Parathyroid adenoma (tissue), 2 donors: ENCODE measurements around the gene RNF187.

Experiments used
- H2AFZ ChIP-seq: fragments of 300-600 bp; sonication (generic); one replicate; pipeline ENCODE4 v1.7.0; 2017; ENCODE audit warnings: antibody characterized with exemption, mild to moderate bottlenecking
- H3K27ac ChIP-seq: fragments of 300-600 bp; sonication (generic); one replicate; pipeline ENCODE4 v1.7.0; 2017
- H3K27me3 ChIP-seq: fragments of 300-600 bp; sonication (generic); one replicate; pipeline ENCODE4 v1.7.0; 2017; ENCODE audit warnings: low read length; ENCODE audit not compliant: control insufficient read depth, insufficient read depth
- H3K36me3 ChIP-seq: fragments of 300-600 bp; sonication (generic); one replicate; pipeline ENCODE4 v1.7.0; 2017; ENCODE audit warnings: low read length; ENCODE audit not compliant: control insufficient read depth, insufficient read depth
- H3K4me1 ChIP-seq: fragments of 300-600 bp; sonication (generic); one replicate; pipeline ENCODE4 v1.7.0; 2017; ENCODE audit warnings: control low read depth
- H3K4me2 ChIP-seq: fragments of 300-600 bp; sonication (generic); one replicate; pipeline ENCODE4 v1.7.0; 2017; ENCODE audit warnings: low read length
- H3K4me3 ChIP-seq: fragments of 300-600 bp; sonication (generic); one replicate; pipeline ENCODE4 v1.7.0; 2017; ENCODE audit warnings: low read depth, low read length
- H3K79me2 ChIP-seq: fragments of 300-600 bp; sonication (generic); one replicate; pipeline ENCODE4 v1.7.0; 2017; ENCODE audit warnings: control low read depth
- H3K9ac ChIP-seq: fragments of 300-600 bp; sonication (generic); one replicate; pipeline ENCODE4 v1.7.0; 2017; ENCODE audit warnings: mild to moderate bottlenecking
- H3K9me3 ChIP-seq: fragments of 300-600 bp; sonication (generic); one replicate; pipeline ENCODE4 v1.7.0; 2017; ENCODE audit warnings: low read length; ENCODE audit not compliant: control insufficient read depth
- CTCF ChIP-seq: fragments of 300-600 bp; sonication (generic); IDR thresholded peaks from one replicate; pipeline ENCODE4 v1.7.0; 2017; ENCODE audit warnings: antibody characterized with exemption, mild to moderate bottlenecking
- donor health status: primary hyperparathyroidism.

The RNF187 gene

DNA sequence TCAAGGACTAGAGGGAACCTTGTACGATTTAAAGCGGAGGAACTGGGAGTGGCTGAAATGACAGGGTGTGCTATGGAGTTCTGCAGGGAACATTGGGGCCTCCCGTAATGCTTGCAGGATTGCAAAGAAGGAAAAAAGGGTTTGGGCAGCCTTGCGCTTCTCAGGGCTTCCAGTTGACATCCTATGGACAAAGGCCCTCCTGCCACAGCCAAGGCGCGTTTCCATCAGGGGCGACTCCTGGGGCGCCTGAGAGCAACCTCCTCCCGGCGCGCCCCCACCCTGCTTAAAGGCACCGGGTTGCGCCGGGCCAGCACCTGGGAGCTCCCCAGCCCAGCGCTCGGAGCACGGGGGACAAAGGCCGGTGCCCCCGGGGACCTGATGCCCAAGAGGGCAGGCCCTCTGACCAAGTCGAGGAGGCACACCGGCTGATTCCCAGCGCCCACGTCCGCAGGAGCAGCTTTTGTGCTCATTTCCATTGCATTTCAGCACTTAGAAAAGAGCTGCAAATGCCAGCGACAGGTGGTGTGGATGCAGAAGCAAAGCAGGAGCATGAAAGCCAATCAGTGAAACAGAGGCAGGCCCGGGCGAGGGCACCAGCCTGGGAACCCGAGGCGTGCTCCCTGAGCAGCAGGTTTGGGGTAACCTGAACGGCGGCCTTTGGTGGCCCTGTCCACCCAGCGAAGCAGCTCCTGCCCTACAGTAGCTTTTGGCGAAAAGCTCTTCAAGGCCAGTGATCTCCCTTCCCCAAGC, 17.6 kb upstream of the RNF187 start:
- Histone ChIP-seq H3K27ac (no peak overlapping the region), H3K27me3 (no peaks in the 10 kb centered on the region), H3K9me3 (no peaks in the 10 kb centered on the region), H3K9ac (no peak overlapping the region), H2AFZ (no peak overlapping the region), H3K36me3 (no peaks in the 10 kb centered on the region), H3K4me2 (no peak overlapping the region), H3K79me2 (no peaks in the 10 kb centered on the region), H3K4me1 (no peaks in the 10 kb centered on the region), H3K4me3 (no peak overlapping the region)
- TF ChIP-seq CTCF, result no peak

DNA sequence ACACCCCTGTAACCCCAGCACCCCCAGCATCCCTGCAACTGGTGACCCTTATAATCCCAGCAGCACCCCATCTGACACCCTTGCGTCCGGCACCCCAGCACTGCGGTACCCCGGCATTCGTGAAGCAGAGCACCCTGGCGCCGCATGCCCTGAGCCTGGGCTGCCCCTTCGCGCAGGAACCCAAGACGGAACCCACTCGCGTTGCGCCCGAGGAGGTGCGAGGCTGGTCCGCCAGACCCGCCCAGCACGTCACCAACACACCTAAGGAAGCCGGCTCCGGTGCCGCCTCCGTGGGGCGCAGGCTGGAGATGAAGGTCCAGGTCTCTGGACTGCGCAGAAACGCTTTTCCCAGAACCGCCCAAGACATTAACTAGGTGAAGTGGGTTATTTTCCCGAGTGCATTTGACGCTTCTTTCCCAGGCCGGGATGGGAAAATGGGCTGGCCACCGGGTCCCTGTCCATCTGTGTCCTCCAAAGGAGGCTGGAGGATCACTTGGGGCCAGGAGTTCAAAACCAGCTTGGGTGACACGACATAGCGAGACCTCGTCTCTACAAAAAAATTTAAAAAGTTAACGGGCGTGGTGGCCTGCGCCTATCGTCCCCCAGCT, 15.9 kb upstream of the RNF187 start:
- H3K36me3 ChIP-seq, result no peaks in the 10 kb centered on the region
- H3K9ac ChIP-seq, result no peak overlapping the region
- H3K79me2 ChIP-seq, result no peaks in the 10 kb centered on the region
- no peak for TF ChIP-seq CTCF
- no peaks in the 10 kb centered on the region for H3K4me1 ChIP-seq
- no peak overlapping the region for H3K4me3 ChIP-seq
- H3K9me3 ChIP-seq, result no peaks in the 10 kb centered on the region
- no peak overlapping the region for H3K4me2 ChIP-seq
- H3K27me3 ChIP-seq, result no peaks in the 10 kb centered on the region
- no peak overlapping the region for H3K27ac ChIP-seq
- no peak overlapping the region for H2AFZ ChIP-seq

DNA sequence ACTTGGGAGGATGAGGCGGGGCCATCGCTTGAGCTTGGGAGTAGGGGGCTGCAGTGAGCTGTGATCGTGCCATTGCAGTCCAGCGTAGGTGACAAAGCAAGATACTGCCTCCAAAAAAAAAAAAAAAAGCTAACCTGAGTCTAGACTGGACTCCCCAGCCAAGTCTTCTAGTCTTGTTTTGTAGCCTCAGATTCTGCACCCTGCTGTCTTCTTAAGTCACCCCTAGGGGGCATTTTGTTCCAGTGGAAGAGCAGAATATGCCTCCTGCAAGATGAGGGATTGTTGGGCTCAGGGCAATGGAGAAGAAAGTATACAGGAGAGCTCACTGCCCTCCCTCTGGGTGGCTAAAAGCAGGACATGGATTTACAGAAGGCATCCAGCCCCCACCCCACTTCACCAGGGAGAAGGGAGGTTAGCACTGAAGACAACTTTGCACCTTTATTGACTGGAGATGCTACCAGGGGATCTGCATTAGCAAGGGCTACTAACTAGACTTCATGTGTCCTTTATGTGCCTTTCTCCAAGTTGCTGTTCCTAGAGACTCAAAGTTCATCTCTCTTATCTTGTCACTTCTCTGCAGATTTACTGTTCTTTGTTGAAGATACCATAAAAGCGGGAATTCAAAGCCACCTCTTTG, 15.3 kb upstream of the RNF187 start:
- no peak for TF ChIP-seq CTCF
- Histone ChIP-seq H3K27me3 (no peaks in the 10 kb centered on the region), H2AFZ (no peak overlapping the region), H3K4me1 (no peaks in the 10 kb centered on the region), H3K4me2 (no peak overlapping the region), H3K4me3 (no peak overlapping the region), H3K9me3 (no peaks in the 10 kb centered on the region), H3K27ac (no peak overlapping the region), H3K9ac (no peak overlapping the region), H3K36me3 (no peaks in the 10 kb centered on the region), H3K79me2 (no peaks in the 10 kb centered on the region)

DNA sequence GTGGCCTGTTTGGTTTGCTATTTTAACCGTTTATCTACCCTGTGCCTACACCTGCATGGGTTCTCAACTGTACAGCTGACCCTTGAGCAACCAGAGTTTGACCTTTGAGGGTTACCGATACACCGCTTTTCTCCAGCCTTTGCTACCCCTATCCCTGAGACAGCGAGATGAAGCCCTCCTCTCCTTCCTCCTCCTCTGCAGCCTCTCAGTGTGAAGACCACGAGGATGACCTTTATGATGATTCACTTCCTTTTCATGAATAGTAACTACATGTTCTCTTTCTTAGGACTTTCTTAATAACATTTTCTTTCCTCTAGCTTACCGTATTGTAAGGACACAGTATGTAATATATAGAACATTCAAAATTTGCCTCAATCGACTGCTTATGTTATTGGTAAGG, 14.5 kb upstream of the RNF187 start:
- H3K36me3 ChIP-seq, result no peaks in the 10 kb centered on the region
- H3K4me2 ChIP-seq, result no peak overlapping the region
- H3K4me3 ChIP-seq, result no peak overlapping the region
- no peak overlapping the region for H3K9ac ChIP-seq
- H3K27me3 ChIP-seq, result no peaks in the 10 kb centered on the region
- H3K27ac ChIP-seq, result no peak overlapping the region
- no peaks in the 10 kb centered on the region for H3K79me2 ChIP-seq
- H2AFZ ChIP-seq, result no peak overlapping the region
- no peak for TF ChIP-seq CTCF
- H3K4me1 ChIP-seq, result no peaks in the 10 kb centered on the region
- no peaks in the 10 kb centered on the region for H3K9me3 ChIP-seq
